Activated CD4-positive, alpha-beta T cell treated with anti-CD3 and anti-CD28 coated beads, Interleukin-10, Interleukin-2, amounts not matched to agents 100 ng/mL and 50 ng/mL, durations not matched to agents 16 hours and 8 hours (primary cell): ENCODE measurements around the gene AUH.
A peak's percentile ranks its signal among the peaks of the same experiment; 100 is the strongest.
"Not testable (repeated sequence)": the region's sequence is repeated elsewhere in the genome, so short reads cannot be mapped to it uniquely, and the experiment has no call there.

Experiments
- DNase-seq: peaks from one replicate; pipeline ENCODE4 v3.0.0-alpha.2; 2020

The AUH gene

GRCh38 chr9:91378695-91379127 lies 17.0 kb upstream of the AUH start:
- DNase-seq, result peak; percentile 7

GRCh38 chr9:91378054-91378453 lies 16.3 kb upstream of the AUH start:
- not testable (repeated sequence) for DNase-seq

GRCh38 chr9:91376239-91376638 lies 14.5 kb upstream of the AUH start:
- DNase-seq, result peak; percentile 26

GRCh38 chr9:91374939-91375338 lies 13.2 kb upstream of the AUH start:
- no peak for DNase-seq

GRCh38 chr9:91371894-91372293 lies 10.2 kb upstream of the AUH start:
- DNase-seq, result no peak

GRCh38 chr9:91370006-91370405 lies 8.3 kb upstream of the AUH start:
- not testable (repeated sequence) for DNase-seq

GRCh38 chr9:91364702-91365101 lies 3.0 kb upstream of the AUH start:
- no peak for DNase-seq

- DNase-seq, result no peak
Measured at GRCh38 chr9:91364005-91364404, 2.3 kb upstream of the AUH start.

GRCh38 chr9:91362051-91362611 lies 413 bp upstream of the AUH start:
- no peak for DNase-seq

GRCh38 chr9:91360551-91361290 lies 997 bp downstream of the AUH start:
- peak; percentile 10 for DNase-seq

- peak; percentile 66 for DNase-seq
Measured at GRCh38 chr9:91359734-91360470, 1.8 kb downstream of the AUH start.

- DNase-seq, result peak; percentile 86
Measured at GRCh38 chr9:91359083-91359482, 2.6 kb downstream of the AUH start.

- DNase-seq, result no peak
Measured at GRCh38 chr9:91354881-91355280, 6.8 kb downstream of the AUH start.

- peak; percentile 48 for DNase-seq
Measured at GRCh38 chr9:91349115-91349555, 12.6 kb downstream of the AUH start.

- peak; percentile 36 for DNase-seq
Measured at GRCh38 chr9:91348191-91348807, 13.4 kb downstream of the AUH start.

- DNase-seq, result no peak
Measured at GRCh38 chr9:91347377-91347776, 14.3 kb downstream of the AUH start.

- peak; percentile 59 for DNase-seq
Measured at GRCh38 chr9:91346644-91347043, 15.1 kb downstream of the AUH start.

- no peak for DNase-seq
Measured at GRCh38 chr9:91345978-91346377, 15.7 kb downstream of the AUH start.

- no peak for DNase-seq
Measured at GRCh38 chr9:91342575-91342974, 19.1 kb downstream of the AUH start.

GRCh38 chr9:91341749-91342148 lies 20.0 kb downstream of the AUH start:
- no peak for DNase-seq

- peak; percentile 11 for DNase-seq
Measured at GRCh38 chr9:91341258-91341746, 20.4 kb downstream of the AUH start.

GRCh38 chr9:91340395-91340967 lies 21.2 kb downstream of the AUH start:
- no peak for DNase-seq

- DNase-seq, result no peak
Measured at GRCh38 chr9:91338681-91339080, 23.0 kb downstream of the AUH start.
